Gastrocnemius medialis (tissue), 4 donors: ENCODE measurements around the gene ARAF. TPM values are rescaled to one million over a fixed set of nuclear protein-coding genes. Genes with fewer than 3 reads are reported as not detected.

ENCODE experiments used
- ATAC-seq, 2 donors: fragments of 150-250 bp; one replicate each; pipeline ENCODE4 v1.9.1; 2016
- DNase-seq, 2 donors: peaks; one replicate each; pipeline ENCODE4 v3.0.0-alpha.2; 2019
- H3K27ac ChIP-seq, 4 donors: fragments of 200-600 bp; sonication (generic); 1 replicate in 1 of 4; 2 replicates in 3 of 4; pipeline ENCODE4 v1.5.1; 2016 to 2018; ENCODE audit warnings: mild to moderate bottlenecking in 2 of 4, moderate library complexity in 1 of 4
- H3K27me3 ChIP-seq, 3 donors: fragments of 200-600 bp; sonication (generic) in 2 of 3; 1 replicate in 1 of 3; 2 replicates in 2 of 3; pipeline versions ENCODE4 v1.5.1 to v1.6.0; 2016 to 2019; ENCODE audit warnings: mild to moderate bottlenecking in 1 of 3, moderate library complexity in 1 of 3
- H3K36me3 ChIP-seq, 2 donors: fragments of 200-600 bp; sonication (generic) in 1 of 2; one replicate each; pipeline ENCODE4 v1.5.1; 2017 to 2018
- H3K4me1 ChIP-seq, 2 donors: fragments of 200-600 bp; sonication (generic) in 1 of 2; one replicate each; pipeline ENCODE4 v1.5.1; 2016 to 2017; ENCODE audit warnings: mild to moderate bottlenecking in 2 of 2
- H3K4me3 ChIP-seq, 4 donors: fragments of 200-600 bp; sonication (generic) in 3 of 4; 1 replicate in 1 of 4; 2 replicates in 3 of 4; pipeline ENCODE4 v1.5.1; 2016 to 2019; ENCODE audit warnings: mild to moderate bottlenecking in 2 of 4
- H3K9me3 ChIP-seq, 3 donors: fragments of 200-600 bp; sonication (generic) in 2 of 3; 1 replicate in 1 of 3; 2 replicates in 2 of 3; pipeline ENCODE4 v1.5.1; 2016 to 2019
- POLR2A ChIP-seq, 2 donors: fragments of 450-650 bp; IDR thresholded peaks; one replicate each; pipeline ENCODE4 v1.6.1; 2017; ENCODE audit warnings: antibody characterized with exemption in 2 of 2, mild to moderate bottlenecking in 2 of 2, moderate library complexity in 2 of 2
- in situ Hi-C, 4 donors: fragments of 200-750 bp; cut with MboI; loops; one replicate each; pipeline versions ENCODE4 v1.15.0 to v1.8.0; 2017; ENCODE audit warnings: low sequenced_read_pairs in 4 of 4
- intact Hi-C: fragments of 100-400 bp; cut with DNase I; formaldehyde crosslinking; loops from one replicate; pipeline ENCODE4 v1.15.1; 2023; ENCODE audit warnings: low total_unique reads
- total RNA-seq, 4 donors: library from RNA; depleted of rRNA; stranded (reverse); fragments of >200 nt; gene quantifications; one replicate each; pipeline versions ENCODE4 v1.1.0 to v1.2.3, GENCODE V29; 2016
- TF ChIP-seq, protein P1 (sequence below), 5 experiments: fragments of 450-650 bp in 3 of 5; fragments of 200-600 bp in 2 of 5; sonication (generic) in 2 of 5; IDR thresholded peaks in 4 of 5; conservative IDR thresholded peaks in 1 of 5; 1 replicate in 4 of 5; 2 replicates in 1 of 5; pipeline ENCODE4 v1.5.1; 2016 to 2019; ENCODE audit warnings: antibody characterized with exemption in 5 of 5, mild to moderate bottlenecking in 3 of 5, moderate library complexity in 3 of 5

Gene ARAF
- total RNA-seq, 4 donors from 2014 or later = 44.8 to 93.3 (median 66.7) TPM

DNA sequence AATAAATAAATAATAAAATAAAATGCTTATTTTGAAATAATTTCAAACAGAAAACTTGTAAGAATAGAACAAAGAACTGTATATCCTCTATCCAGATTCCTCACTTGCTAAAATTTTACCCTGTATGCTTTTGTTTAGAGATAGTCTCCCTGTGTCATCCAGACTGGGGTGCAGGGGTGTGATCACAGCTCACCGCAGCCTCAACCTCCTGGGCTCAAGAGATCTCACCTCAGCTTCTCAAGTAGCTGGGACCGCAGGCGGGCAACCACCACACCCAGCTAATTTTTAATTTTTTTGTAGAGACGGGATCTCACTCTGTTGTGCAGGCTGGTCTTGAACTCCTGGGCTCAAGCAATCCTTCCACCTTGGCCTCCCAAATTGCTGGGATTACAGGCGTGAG lies 17.5 kb upstream of the ARAF start:
- in situ Hi-C loops = loop anchor here in 2 of 4 donors (25.0 kb wide), 3 partner anchors 94 to 331 kb away; partner anchors contain the start of genes CDK16 (in 1 of the 2), CFP (in 1 of the 2) and ZNF81 (in 1 of the 2)
- ATAC-seq = no peak
- H3K9me3 ChIP-seq = no peaks in the 10 kb centered on the region
- TF ChIP-seq POLR2A (IDR thresholded peaks at IDR 0.05) = no peak
- TF ChIP-seq, protein P1, sequence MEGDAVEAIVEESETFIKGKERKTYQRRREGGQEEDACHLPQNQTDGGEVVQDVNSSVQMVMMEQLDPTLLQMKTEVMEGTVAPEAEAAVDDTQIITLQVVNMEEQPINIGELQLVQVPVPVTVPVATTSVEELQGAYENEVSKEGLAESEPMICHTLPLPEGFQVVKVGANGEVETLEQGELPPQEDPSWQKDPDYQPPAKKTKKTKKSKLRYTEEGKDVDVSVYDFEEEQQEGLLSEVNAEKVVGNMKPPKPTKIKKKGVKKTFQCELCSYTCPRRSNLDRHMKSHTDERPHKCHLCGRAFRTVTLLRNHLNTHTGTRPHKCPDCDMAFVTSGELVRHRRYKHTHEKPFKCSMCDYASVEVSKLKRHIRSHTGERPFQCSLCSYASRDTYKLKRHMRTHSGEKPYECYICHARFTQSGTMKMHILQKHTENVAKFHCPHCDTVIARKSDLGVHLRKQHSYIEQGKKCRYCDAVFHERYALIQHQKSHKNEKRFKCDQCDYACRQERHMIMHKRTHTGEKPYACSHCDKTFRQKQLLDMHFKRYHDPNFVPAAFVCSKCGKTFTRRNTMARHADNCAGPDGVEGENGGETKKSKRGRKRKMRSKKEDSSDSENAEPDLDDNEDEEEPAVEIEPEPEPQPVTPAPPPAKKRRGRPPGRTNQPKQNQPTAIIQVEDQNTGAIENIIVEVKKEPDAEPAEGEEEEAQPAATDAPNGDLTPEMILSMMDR (IDR thresholded peaks at IDR 0.05 in 4 of 5, conservative IDR thresholded peaks at IDR 0.05 in 1 of 5) = no peak
- H3K4me3 ChIP-seq = no peak overlapping the region
- H3K27ac ChIP-seq = no peak overlapping the region
- peaks cover 10 to 16% of the 10 kb centered on the region in 2 donors for H3K4me1 ChIP-seq
- H3K27me3 ChIP-seq = no peaks in the 10 kb centered on the region
- intact Hi-C loops = no loop called here
- H3K36me3 ChIP-seq = no peaks in the 10 kb centered on the region
- no peak for DNase-seq

DNA sequence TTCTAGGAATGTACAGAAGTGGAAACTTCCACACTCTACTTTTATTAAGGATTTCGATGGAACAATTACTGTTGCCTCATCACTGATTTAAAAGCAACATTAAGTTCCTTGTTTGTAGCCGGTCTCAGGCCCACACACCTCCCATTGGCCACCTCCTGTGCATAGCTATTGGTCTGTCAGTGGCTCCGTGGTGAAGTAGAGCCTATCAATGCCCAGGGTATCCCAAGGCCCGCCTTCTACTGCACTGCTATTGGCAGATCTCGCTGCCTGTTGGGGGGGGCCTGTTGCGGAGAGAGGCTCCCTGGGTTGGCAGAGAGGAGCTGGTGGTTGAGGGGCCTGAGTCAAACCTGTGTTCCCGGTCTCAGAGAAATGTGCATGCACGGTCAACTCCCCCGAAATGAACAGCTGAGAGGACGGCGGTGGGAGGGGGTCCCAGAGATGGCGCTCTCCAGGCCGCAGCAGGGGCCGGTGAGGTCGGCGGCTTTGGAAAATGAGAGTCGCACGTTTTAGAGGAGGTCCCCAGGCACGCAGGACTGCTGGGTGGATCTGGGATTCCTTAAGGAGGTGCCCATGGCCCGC lies 4.9 kb upstream of the ARAF start:
- no peaks in the 10 kb centered on the region for H3K36me3 ChIP-seq
- TF ChIP-seq, protein P1 (IDR thresholded peaks at IDR 0.05 in 4 of 5, conservative IDR thresholded peaks at IDR 0.05 in 1 of 5) = no peak
- peak; percentile 70 to 79 for TF ChIP-seq POLR2A (IDR thresholded peaks at IDR 0.05)
- intact Hi-C loops = loop anchor here (1.0 to 5.0 kb wide), 3 partner anchors 15 to 339 kb away; partner anchors contain the start of genes CDK16 and USP11

DNA sequence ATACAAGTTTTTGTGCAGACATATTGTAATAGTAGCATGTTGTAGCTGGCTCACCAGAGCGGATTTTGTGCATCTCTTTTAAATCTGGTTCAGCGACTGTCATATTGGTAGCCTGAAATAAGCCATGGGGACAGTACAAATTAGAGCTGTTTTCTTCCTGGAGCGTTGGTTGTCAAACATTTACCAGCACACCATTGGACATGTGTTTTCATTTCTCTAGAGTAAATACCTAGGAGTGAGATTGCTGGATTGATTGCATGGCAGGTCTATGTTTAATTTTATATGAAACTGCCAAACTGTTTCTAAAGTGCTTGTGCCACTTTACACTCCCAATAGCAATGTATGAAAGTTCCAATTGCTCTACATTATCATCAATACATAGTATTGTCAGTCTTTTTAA lies 2.6 kb upstream of the ARAF start:
- intact Hi-C loops = loop anchor here (5.0 kb wide), 1 partner anchor 341 kb away; the partner anchor contains the start of gene CDK16
- in situ Hi-C loops = no loop called here
- no peak for DNase-seq
- no peaks in the 10 kb centered on the region for H3K36me3 ChIP-seq
- H3K27ac ChIP-seq = no peak overlapping the region
- no peak for ATAC-seq
- H3K4me1 ChIP-seq = peaks cover 3 to 17% of the 10 kb centered on the region in 2 donors
- H3K4me3 ChIP-seq = no peak overlapping the region
- no peaks in the 10 kb centered on the region for H3K27me3 ChIP-seq
- no peaks in the 10 kb centered on the region for H3K9me3 ChIP-seq
- no peak for TF ChIP-seq POLR2A (IDR thresholded peaks at IDR 0.05)
- TF ChIP-seq, protein P1 (IDR thresholded peaks at IDR 0.05 in 4 of 5, conservative IDR thresholded peaks at IDR 0.05 in 1 of 5) = no peak

More for the DNA sequence above, 4.9 kb upstream of the ARAF start:
- in situ Hi-C loops = no loop called here
- peak overlapping the region; percentile 61 to 67 (median 62) for H3K4me3 ChIP-seq
- H3K4me1 ChIP-seq = peaks cover 0 to 8% of the 10 kb centered on the region in 2 donors
- ATAC-seq = peak; percentile 89 to 94
- peak overlapping the region; percentile 81 to 93 (median 88) for H3K27ac ChIP-seq
- H3K9me3 ChIP-seq = no peaks in the 10 kb centered on the region
- H3K27me3 ChIP-seq = no peaks in the 10 kb centered on the region
- DNase-seq = peak; percentile 89 to 95

DNA sequence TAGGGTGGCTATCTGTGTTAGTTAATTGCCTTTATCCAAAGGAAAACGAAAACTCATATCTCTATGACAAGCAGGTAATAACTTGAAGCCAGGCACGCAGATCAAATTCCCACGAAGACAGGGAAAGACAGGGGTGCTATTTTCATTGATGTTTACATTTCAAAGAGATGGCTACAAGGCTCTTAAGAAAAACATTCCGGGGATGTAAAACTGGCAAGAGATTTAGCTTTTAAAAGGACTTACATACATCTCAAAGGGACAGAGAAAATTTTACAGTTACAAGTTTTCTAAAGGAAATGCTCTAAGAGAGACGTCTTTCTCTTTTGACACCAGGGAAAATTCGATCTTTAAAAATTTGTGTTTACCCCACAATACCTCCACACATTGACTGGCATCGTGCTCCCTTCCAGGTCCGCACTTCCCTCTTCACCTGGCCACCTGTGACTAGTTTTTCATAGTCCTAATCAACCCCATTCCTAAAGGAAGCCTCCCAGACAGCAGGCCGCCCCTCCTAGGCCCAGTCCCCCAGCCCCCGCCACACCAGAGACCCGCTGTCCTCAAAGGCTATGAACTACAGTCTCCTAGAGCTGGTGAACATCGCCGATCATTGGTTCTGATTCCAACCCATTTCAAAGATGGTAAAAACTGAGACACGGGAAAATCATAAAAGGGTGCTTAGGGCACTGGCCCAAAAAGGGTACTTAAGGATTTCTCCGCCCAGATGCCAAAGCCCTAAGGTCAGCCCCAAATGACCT lies 649 bp upstream of the ARAF start:
- TF ChIP-seq, protein P1 (IDR thresholded peaks at IDR 0.05 in 4 of 5, conservative IDR thresholded peaks at IDR 0.05 in 1 of 5) = no peak
- TF ChIP-seq POLR2A (IDR thresholded peaks at IDR 0.05) = no peak
- H3K36me3 ChIP-seq = peaks cover 0 to 9% of the 10 kb centered on the region in 2 donors
- ATAC-seq (no peak), DNase-seq (no peak)
- no peaks in the 10 kb centered on the region for H3K9me3 ChIP-seq
- H3K27ac ChIP-seq = peak overlapping the region; percentile 86 to 98 (median 94)
- in situ Hi-C loops = loop anchor here in 1 of 4 donors (10.0 kb wide), 1 partner anchor 94 kb away; the partner anchor contains the start of genes ELK1 and UXT
- no peaks in the 10 kb centered on the region for H3K27me3 ChIP-seq
- H3K4me3 ChIP-seq = peak overlapping the region; percentile 66 to 74 (median 72)
- intact Hi-C loops = loop anchor here (2.0 to 5.0 kb wide), 4 partner anchors 78 to 467 kb away; partner anchors contain the start of genes ELK1, UXT and ZNF41
- H3K4me1 ChIP-seq = peaks cover 3 to 17% of the 10 kb centered on the region in 2 donors
